IMR-90 (cell line): ENCODE measurements around the gene TECTA. TPM values are rescaled to one million over a fixed set of nuclear protein-coding genes. Genes with fewer than 3 reads are reported as not detected.

ENCODE experiments used
- ATAC-seq: fragments of 200-7000 bp; cut with Tn5 transposase; 2 replicates; pipeline ENCODE4 v1.9.1; 2020; ENCODE audit warnings: low read depth, mild to moderate bottlenecking, moderate library complexity
- BruUV-seq: library from RNA; stranded (reverse); fragments of 400-500 nt; replicated peaks from 2 replicates; lab custom pipeline; 2021; lab: Mats Ljungman, UMichigan
- CTCF ChIA-PET: fragments of 300-600 bp; formaldehyde crosslinking; extraction: SDS; loops from one replicate; lab custom pipeline; 2021; ENCODE audit warnings: antibody characterized with exemption; lab: Yijun Ruan, JAX
- POLR2A ChIA-PET: fragments of 300-600 bp; sonication (Branson Sonifier 250); formaldehyde crosslinking; loops from one replicate; lab custom pipeline; 2022; ENCODE audit warnings: antibody characterized with exemption; ENCODE audit not compliant: unreplicated experiment; lab: Charles Lee
- DNase-seq: peaks from one replicate; pipeline ENCODE4 v3.0.0; 2013
- H2AFZ ChIP-seq: replicated peaks from 2 replicates; pipeline ENCODE3; 2013; ENCODE audit warnings: low read length, mild to moderate bottlenecking; ENCODE audit not compliant: poor library complexity
- H2AK5ac ChIP-seq: 2 replicates; pipeline ENCODE4 v1.6.1; 2013; ENCODE audit warnings: low read depth, low read length, inconsistent platforms
- H2AK9ac ChIP-seq: replicated peaks from 2 replicates; pipeline ENCODE3; 2013; ENCODE audit warnings: mild to moderate bottlenecking, low read depth, low read length, moderate library complexity; ENCODE audit not compliant: poor library complexity
- H2BK120ac ChIP-seq: 2 replicates; pipeline ENCODE4 v1.6.1; 2013; ENCODE audit warnings: low read depth, low read length, inconsistent platforms
- H2BK15ac ChIP-seq: 3 replicates; pipeline ENCODE4 v1.6.1; 2013; ENCODE audit warnings: low read depth, low read length, inconsistent platforms
- H2BK20ac ChIP-seq: 2 replicates; pipeline ENCODE4 v1.6.1; 2013; ENCODE audit warnings: low read depth, mild to moderate bottlenecking, inconsistent platforms, low read length, moderate library complexity
- H2BK5ac ChIP-seq: 2 replicates; pipeline ENCODE4 v1.6.1; 2013; ENCODE audit warnings: mild to moderate bottlenecking, low read depth, low read length, inconsistent platforms; ENCODE audit not compliant: poor library complexity, severe bottlenecking
- H3K14ac ChIP-seq: replicated peaks from 2 replicates; pipeline ENCODE4 v1.6.1; 2013; ENCODE audit warnings: low read depth, low read length, inconsistent platforms
- H3K18ac ChIP-seq: 2 replicates; pipeline ENCODE4 v1.6.1; 2013; ENCODE audit warnings: low read depth, low read length, control low read depth
- H3K23ac ChIP-seq: 2 replicates; pipeline ENCODE4 v1.6.1; 2013; ENCODE audit warnings: low read depth, low read length, inconsistent platforms
- H3K27ac ChIP-seq: 2 replicates; pipeline ENCODE4 v1.5.1; 2013; ENCODE audit warnings: mild to moderate bottlenecking, control low read depth, low read length; ENCODE audit not compliant: insufficient read depth
- H3K27me3 ChIP-seq: 2 replicates; pipeline ENCODE4 v1.6.1; 2013; ENCODE audit warnings: low read length; ENCODE audit not compliant: control insufficient read depth, insufficient read depth
- H3K36me3 ChIP-seq: 2 replicates; pipeline ENCODE4 v1.6.1; 2013; ENCODE audit warnings: low read length, mixed read lengths; ENCODE audit not compliant: control insufficient read depth, insufficient read depth
- H3K4ac ChIP-seq: 2 replicates; pipeline ENCODE4 v1.6.1; 2013; ENCODE audit warnings: low read depth, low read length, inconsistent platforms
- H3K4me1 ChIP-seq: 2 replicates; pipeline ENCODE4 v1.6.1; 2013; ENCODE audit warnings: low read length, mixed read lengths; ENCODE audit not compliant: control insufficient read depth, insufficient read depth
- H3K4me2 ChIP-seq: 2 replicates; pipeline ENCODE4 v1.6.1; 2013; ENCODE audit warnings: low read depth, mild to moderate bottlenecking, control low read depth, low read length, moderate library complexity
- H3K4me3 ChIP-seq: 2 replicates; pipeline ENCODE4 v1.5.1; 2013; ENCODE audit warnings: low read depth, mild to moderate bottlenecking, control low read depth, low read length, moderate library complexity; ENCODE audit not compliant: insufficient read depth
- H3K56ac ChIP-seq: 2 replicates; pipeline ENCODE4 v1.6.1; 2013; ENCODE audit warnings: low read length, inconsistent platforms; ENCODE audit not compliant: insufficient read depth; ENCODE audit errors: extremely low read depth
- H3K79me1 ChIP-seq, 2 experiments: 2 replicates each; pipeline ENCODE4 v1.6.1; 2013; ENCODE audit warnings: low read length in 2 of 2, inconsistent platforms in 1 of 2, low read depth in 1 of 2
- H3K9ac ChIP-seq: 2 replicates; pipeline ENCODE4 v1.6.1; 2013; ENCODE audit warnings: low read depth, low read length, control low read depth
- H3K9me1 ChIP-seq: 2 replicates; pipeline ENCODE4 v1.6.1; 2013; ENCODE audit warnings: low read length, inconsistent platforms; ENCODE audit not compliant: insufficient read depth
- H3K9me3 ChIP-seq: 2 replicates; pipeline ENCODE4 v1.6.1; 2013; ENCODE audit warnings: low read length; ENCODE audit not compliant: control insufficient read depth, insufficient read depth
- H4K20me1 ChIP-seq: 2 replicates; pipeline ENCODE4 v1.6.1; 2013; ENCODE audit warnings: low read length, inconsistent platforms; ENCODE audit not compliant: insufficient read depth
- H4K5ac ChIP-seq: 2 replicates; pipeline ENCODE4 v1.6.1; 2013; ENCODE audit warnings: mild to moderate bottlenecking, low read depth, low read length, control low read depth
- H4K8ac ChIP-seq, 2 experiments: 2 replicates each; pipeline ENCODE4 v1.6.1; 2013; ENCODE audit warnings: low read depth in 2 of 2, low read length in 2 of 2, control low read depth in 1 of 2, inconsistent platforms in 1 of 2
- H4K91ac ChIP-seq: 2 replicates; pipeline ENCODE4 v1.6.1; 2013; ENCODE audit warnings: low read depth, low read length, inconsistent platforms; ENCODE audit not compliant: insufficient read depth
- CEBPB ChIP-seq: IDR thresholded peaks from 2 replicates; pipeline ENCODE4 v1.6.1; 2012; ENCODE audit warnings: low read depth, low read length, improper control_type of control experiment
- CHD1 ChIP-seq: IDR thresholded peaks from 2 replicates; pipeline ENCODE4 v1.6.1; 2012; ENCODE audit warnings: low read depth, low read length, improper control_type of control experiment
- ELK1 ChIP-seq: fragments of 150-350 bp; IDR thresholded peaks from 2 replicates; pipeline ENCODE4 v1.6.1; 2016; ENCODE audit warnings: low read depth, mild to moderate bottlenecking, low read length, moderate library complexity, borderline replicate concordance
- FOS ChIP-seq: fragments of 150-350 bp; IDR thresholded peaks from 2 replicates; pipeline ENCODE4 v1.6.1; 2016; ENCODE audit warnings: low read depth, low read length
- MAFK ChIP-seq: IDR thresholded peaks from 2 replicates; pipeline ENCODE4 v1.6.1; 2012; ENCODE audit warnings: low read depth, low read length, improper control_type of control experiment
- MAZ ChIP-seq: IDR thresholded peaks from 2 replicates; pipeline ENCODE4 v1.6.1; 2012; ENCODE audit warnings: low read depth, mild to moderate bottlenecking, low read length, improper control_type of control experiment, moderate library complexity, borderline replicate concordance
- NFE2L2 ChIP-seq: fragments of 150-350 bp; IDR thresholded peaks from 2 replicates; pipeline ENCODE4 v1.6.1; 2016; ENCODE audit warnings: low read depth, mild to moderate bottlenecking, low read length
- RAD21 ChIP-seq: IDR thresholded peaks from 2 replicates; pipeline ENCODE4 v1.6.1; 2012; ENCODE audit warnings: low read length, improper control_type of control experiment
- RFX5 ChIP-seq: IDR thresholded peaks from 2 replicates; pipeline ENCODE4 v1.8.0; 2012; ENCODE audit warnings: low read depth, mild to moderate bottlenecking, low read length, moderate library complexity
- SMC3 ChIP-seq: fragments of 150-350 bp; IDR thresholded peaks from 2 replicates; pipeline ENCODE4 v1.6.1; 2016; ENCODE audit warnings: low read depth, mild to moderate bottlenecking, antibody characterized with exemption, low read length, moderate library complexity
- WGBS, 2 experiments: methylation state at CpG; one replicate each; pipeline versions ENCODE4 v1.1.5 to v1.1.7; 2013; ENCODE audit warnings: missing lambda C conversion rate in 2 of 2; ENCODE audit not compliant: insufficient read length in 1 of 2; ENCODE audit errors: extremely low coverage in 2 of 2; 5-methylcytosine and 5-hydroxymethylcytosine counted together
- dilution Hi-C: fragments of 300-500 bp; cut with HindIII; formaldehyde crosslinking; loops from one replicate; pipeline ENCODE4 v1.14.3; 2018; ENCODE audit warnings: low sequenced_read_pairs; ENCODE audit not compliant: unreplicated experiment
- in situ Hi-C: fragments of 300-500 bp; cut with MboI; formaldehyde crosslinking; loops from 3 replicates; pipeline ENCODE4 v1.14.3; 2019; ENCODE audit warnings: low sequenced_read_pairs, inconsistent platforms, mixed read lengths
- intact Hi-C: fragments of 100-400 bp; cut with micrococcal nuclease; formaldehyde crosslinking; loops from 2 replicates; pipeline ENCODE4 v1.10.0; 2022
- polyA plus RNA-seq, 3 experiments: library from polyadenylated mRNA; depleted of rRNA; stranded (reverse); fragments of >200 nt; gene quantifications; 2 replicates each; pipeline ENCODE4 v1.2.3, GENCODE V29; 2012; ENCODE audit warnings: low replicate concordance in 1 of 3
- total RNA-seq: library from RNA; depleted of rRNA; stranded (reverse); fragments of >200 nt; gene quantifications from 2 replicates; pipeline ENCODE4 v1.2.3, GENCODE V29; 2012
- TF ChIP-seq, protein P1 (sequence below): fragments of 150-350 bp; IDR thresholded peaks from 2 replicates; pipeline ENCODE4 v1.6.1; 2017; ENCODE audit warnings: mild to moderate bottlenecking, antibody characterized with exemption, low read length, low read depth

Gene TECTA
- total and polyA plus RNA-seq, 2 of the 4 experiments (the other 2 are of a cell fraction): 0.17 to 0.18 TPM

DNA sequence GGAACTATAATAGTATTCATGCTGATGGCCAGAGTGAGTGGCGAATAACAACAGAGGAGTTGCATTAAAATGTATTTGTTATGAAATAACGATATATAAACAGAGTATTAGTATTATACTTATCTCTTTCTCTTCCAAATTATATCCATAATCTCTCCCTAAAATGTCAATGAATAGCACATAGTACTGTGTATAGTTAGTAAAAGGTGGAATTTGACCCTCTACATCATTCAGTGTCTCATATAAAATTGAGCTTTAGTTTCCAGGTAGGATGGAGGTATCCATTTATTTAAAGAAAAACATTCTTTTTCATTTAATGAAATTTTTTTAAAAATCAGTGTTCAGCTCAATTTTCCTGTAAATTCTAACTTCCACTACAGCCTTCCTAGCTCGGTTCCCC is 34.4 kb upstream of the TECTA start:
- Histone ChIP-seq H3K4me2 (no peak overlapping the region), H4K8ac (no peak overlapping the region), H3K14ac (no peak overlapping the region), H3K27me3 (no peaks in the 10 kb centered on the region), H3K4ac (no peak overlapping the region), H4K5ac (no peak overlapping the region), H2BK120ac (no peak overlapping the region), H4K91ac (no peak overlapping the region), H2BK15ac (no peak overlapping the region), H2AK9ac (no peak overlapping the region), H3K79me1 (no peaks in the 10 kb centered on the region), H3K23ac (no peak overlapping the region), H2BK5ac (no peak overlapping the region), H3K9me3 (no peaks in the 10 kb centered on the region), H3K36me3 (peaks cover 6% of the 10 kb centered on the region), H3K9me1 (peaks cover 3% of the 10 kb centered on the region), H3K4me1 (peaks cover 3% of the 10 kb centered on the region; the same call in 1 of the 2 replicates), H4K20me1 (peaks cover 8% of the 10 kb centered on the region; the same call in 1 of the 2 replicates), H2AK5ac (no peak overlapping the region), H2BK20ac (no peak overlapping the region), H3K4me3 (no peak overlapping the region), H3K9ac (no peak overlapping the region), H2AFZ (no peak overlapping the region), H3K18ac (no peak overlapping the region), H3K27ac (no peak overlapping the region), H3K56ac (no peak overlapping the region)
- ChIA-PET CTCF (no interaction called here), POLR2A (no interaction called here)
- in situ Hi-C loops: no loop called here
- intact Hi-C loops: loop anchor here (5.0 kb wide), 1 partner anchor 39 kb away; no protein-coding TSS in a partner anchor
- no TSS peak for BruUV-seq
- no peak for TF ChIP-seq RAD21
- no peak for TF ChIP-seq FOS
- no peak for TF ChIP-seq MAFK
- TF ChIP-seq CEBPB: no peak
- TF ChIP-seq MAZ: no peak
- no peak for TF ChIP-seq RFX5
- TF ChIP-seq, protein P1, sequence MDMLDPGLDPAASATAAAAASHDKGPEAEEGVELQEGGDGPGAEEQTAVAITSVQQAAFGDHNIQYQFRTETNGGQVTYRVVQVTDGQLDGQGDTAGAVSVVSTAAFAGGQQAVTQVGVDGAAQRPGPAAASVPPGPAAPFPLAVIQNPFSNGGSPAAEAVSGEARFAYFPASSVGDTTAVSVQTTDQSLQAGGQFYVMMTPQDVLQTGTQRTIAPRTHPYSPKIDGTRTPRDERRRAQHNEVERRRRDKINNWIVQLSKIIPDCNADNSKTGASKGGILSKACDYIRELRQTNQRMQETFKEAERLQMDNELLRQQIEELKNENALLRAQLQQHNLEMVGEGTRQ: no peak
- TF ChIP-seq CHD1: no peak
- no peak for TF ChIP-seq NFE2L2
- TF ChIP-seq ELK1: no peak
- TF ChIP-seq SMC3: no peak
- no CpG with 5 or more reads among the region's 3 CpGs for WGBS, 2 experiments
- DNase-seq (no peak), ATAC-seq (no peak)
- dilution Hi-C loops: no loop called here
